Parathyroid adenoma (tissue), 2 donors: Measurements from ENCODE around the gene BET1.
"Not testable (repeated sequence)": the region's sequence is repeated elsewhere in the genome, so short reads cannot be mapped to it uniquely, and the experiment has no call there.

Experiments
- H2AFZ ChIP-seq: fragments of 300-600 bp; sonication (generic); one replicate; pipeline ENCODE4 v1.7.0; 2017; ENCODE audit warnings: antibody characterized with exemption, mild to moderate bottlenecking
- H3K27ac ChIP-seq: fragments of 300-600 bp; sonication (generic); one replicate; pipeline ENCODE4 v1.7.0; 2017
- H3K27me3 ChIP-seq: fragments of 300-600 bp; sonication (generic); one replicate; pipeline ENCODE4 v1.7.0; 2017; ENCODE audit warnings: low read length; ENCODE audit not compliant: control insufficient read depth, insufficient read depth
- H3K36me3 ChIP-seq: fragments of 300-600 bp; sonication (generic); one replicate; pipeline ENCODE4 v1.7.0; 2017; ENCODE audit warnings: low read length; ENCODE audit not compliant: control insufficient read depth, insufficient read depth
- H3K4me1 ChIP-seq: fragments of 300-600 bp; sonication (generic); one replicate; pipeline ENCODE4 v1.7.0; 2017; ENCODE audit warnings: control low read depth
- H3K4me2 ChIP-seq: fragments of 300-600 bp; sonication (generic); one replicate; pipeline ENCODE4 v1.7.0; 2017; ENCODE audit warnings: low read length
- H3K4me3 ChIP-seq: fragments of 300-600 bp; sonication (generic); one replicate; pipeline ENCODE4 v1.7.0; 2017; ENCODE audit warnings: low read depth, low read length
- H3K79me2 ChIP-seq: fragments of 300-600 bp; sonication (generic); one replicate; pipeline ENCODE4 v1.7.0; 2017; ENCODE audit warnings: control low read depth
- H3K9ac ChIP-seq: fragments of 300-600 bp; sonication (generic); one replicate; pipeline ENCODE4 v1.7.0; 2017; ENCODE audit warnings: mild to moderate bottlenecking
- H3K9me3 ChIP-seq: fragments of 300-600 bp; sonication (generic); one replicate; pipeline ENCODE4 v1.7.0; 2017; ENCODE audit warnings: low read length; ENCODE audit not compliant: control insufficient read depth
- TF ChIP-seq, protein P1 (sequence below): fragments of 300-600 bp; sonication (generic); IDR thresholded peaks from one replicate; pipeline ENCODE4 v1.7.0; 2017; ENCODE audit warnings: antibody characterized with exemption, mild to moderate bottlenecking
- donor health status: primary hyperparathyroidism.

BET1 gene

DNA sequence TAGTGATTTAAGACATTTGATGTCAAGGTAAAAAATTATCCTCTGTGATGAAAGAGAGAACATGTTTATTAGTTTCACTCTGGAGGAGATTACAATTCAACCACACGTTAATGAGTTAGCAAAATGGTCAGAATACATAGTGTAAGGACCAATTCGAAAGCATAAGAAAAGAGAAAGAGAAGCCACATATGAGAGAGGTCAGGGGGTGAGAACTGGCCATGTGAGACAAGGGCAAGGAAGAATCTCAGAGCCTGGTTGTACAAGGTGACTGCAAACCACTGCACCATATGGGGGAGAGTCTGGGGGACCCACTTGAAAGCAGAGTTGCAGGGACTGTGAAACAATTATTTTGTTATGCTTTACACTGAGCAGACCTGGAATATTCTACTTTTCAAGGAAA is 27.7 kb upstream of the BET1 start:
- no peak overlapping the region for H3K27ac ChIP-seq
- no peaks in the 10 kb centered on the region for H3K9me3 ChIP-seq
- TF ChIP-seq, protein P1, sequence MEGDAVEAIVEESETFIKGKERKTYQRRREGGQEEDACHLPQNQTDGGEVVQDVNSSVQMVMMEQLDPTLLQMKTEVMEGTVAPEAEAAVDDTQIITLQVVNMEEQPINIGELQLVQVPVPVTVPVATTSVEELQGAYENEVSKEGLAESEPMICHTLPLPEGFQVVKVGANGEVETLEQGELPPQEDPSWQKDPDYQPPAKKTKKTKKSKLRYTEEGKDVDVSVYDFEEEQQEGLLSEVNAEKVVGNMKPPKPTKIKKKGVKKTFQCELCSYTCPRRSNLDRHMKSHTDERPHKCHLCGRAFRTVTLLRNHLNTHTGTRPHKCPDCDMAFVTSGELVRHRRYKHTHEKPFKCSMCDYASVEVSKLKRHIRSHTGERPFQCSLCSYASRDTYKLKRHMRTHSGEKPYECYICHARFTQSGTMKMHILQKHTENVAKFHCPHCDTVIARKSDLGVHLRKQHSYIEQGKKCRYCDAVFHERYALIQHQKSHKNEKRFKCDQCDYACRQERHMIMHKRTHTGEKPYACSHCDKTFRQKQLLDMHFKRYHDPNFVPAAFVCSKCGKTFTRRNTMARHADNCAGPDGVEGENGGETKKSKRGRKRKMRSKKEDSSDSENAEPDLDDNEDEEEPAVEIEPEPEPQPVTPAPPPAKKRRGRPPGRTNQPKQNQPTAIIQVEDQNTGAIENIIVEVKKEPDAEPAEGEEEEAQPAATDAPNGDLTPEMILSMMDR: no peak
- no peaks in the 10 kb centered on the region for H3K79me2 ChIP-seq
- H3K9ac ChIP-seq: no peak overlapping the region
- H3K4me3 ChIP-seq: no peak overlapping the region
- no peak overlapping the region for H2AFZ ChIP-seq
- H3K4me1 ChIP-seq: no peaks in the 10 kb centered on the region
- no peaks in the 10 kb centered on the region for H3K36me3 ChIP-seq
- no peaks in the 10 kb centered on the region for H3K27me3 ChIP-seq
- no peak overlapping the region for H3K4me2 ChIP-seq

- TF ChIP-seq, protein P1: no peak
- no peak overlapping the region for H3K4me2 ChIP-seq
- H3K27me3 ChIP-seq: no peaks in the 10 kb centered on the region
- no peaks in the 10 kb centered on the region for H3K36me3 ChIP-seq
- H3K9me3 ChIP-seq: no peaks in the 10 kb centered on the region
- no peak overlapping the region for H2AFZ ChIP-seq
- no peaks in the 10 kb centered on the region for H3K79me2 ChIP-seq
- no peak overlapping the region for H3K9ac ChIP-seq
- H3K27ac ChIP-seq: no peak overlapping the region
- H3K4me3 ChIP-seq: no peak overlapping the region
- no peaks in the 10 kb centered on the region for H3K4me1 ChIP-seq
Measured at GRCh38 chr7:94030634-94031033, 26.5 kb upstream of the BET1 start.

GRCh38 chr7:94029976-94030375 is 25.8 kb upstream of the BET1 start:
- TF ChIP-seq, protein P1: no peak
- H3K27me3 ChIP-seq: no peaks in the 10 kb centered on the region

GRCh38 chr7:94028768-94029167 is 24.6 kb upstream of the BET1 start:
- H2AFZ ChIP-seq: no peak overlapping the region

More at GRCh38 chr7:94029976-94030375, 25.8 kb upstream of the BET1 start:
- Histone ChIP-seq H3K4me2 (no peak overlapping the region), H3K9me3 (no peaks in the 10 kb centered on the region), H3K9ac (no peak overlapping the region), H3K4me1 (no peaks in the 10 kb centered on the region), H3K4me3 (no peak overlapping the region), H3K27ac (no peak overlapping the region), H3K79me2 (no peaks in the 10 kb centered on the region), H2AFZ (no peak overlapping the region), H3K36me3 (no peaks in the 10 kb centered on the region)

DNA sequence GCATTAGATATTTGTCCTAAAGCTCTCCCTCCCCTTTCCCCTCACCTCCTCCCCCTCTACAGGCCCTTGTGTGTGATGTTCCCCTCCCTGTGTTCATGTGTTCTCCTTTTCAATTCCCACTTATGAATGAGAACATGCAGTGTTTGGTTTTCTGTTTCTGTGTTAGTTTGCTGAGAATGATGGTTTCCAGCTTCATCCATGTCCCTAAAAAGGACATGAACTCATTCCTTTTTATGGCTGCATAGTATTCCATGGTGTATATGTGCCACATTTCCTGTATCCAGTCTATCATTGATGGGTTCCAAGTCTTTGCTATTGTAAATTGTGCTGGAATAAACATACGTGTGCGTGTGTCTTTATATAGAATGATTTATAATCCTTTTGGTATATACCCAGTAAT is 22.5 kb upstream of the BET1 start:
- H3K4me3 ChIP-seq, H3K4me2 ChIP-seq, H3K27ac ChIP-seq, H2AFZ ChIP-seq, H3K4me1 ChIP-seq, H3K9ac ChIP-seq, H3K9me3 ChIP-seq, H3K36me3 ChIP-seq, H3K79me2 ChIP-seq, H3K27me3 ChIP-seq: not testable (repeated sequence)

More at GRCh38 chr7:94028768-94029167, 24.6 kb upstream of the BET1 start:
- no peak overlapping the region for H3K4me3 ChIP-seq
- H3K4me2 ChIP-seq: no peak overlapping the region
- no peak overlapping the region for H3K27ac ChIP-seq
- no peaks in the 10 kb centered on the region for H3K79me2 ChIP-seq
- no peak overlapping the region for H3K9ac ChIP-seq
- no peaks in the 10 kb centered on the region for H3K36me3 ChIP-seq
- H3K27me3 ChIP-seq: no peaks in the 10 kb centered on the region
- TF ChIP-seq, protein P1: no peak
- no peaks in the 10 kb centered on the region for H3K9me3 ChIP-seq
- no peaks in the 10 kb centered on the region for H3K4me1 ChIP-seq
